HEK293T (cell line): ENCODE data around the gene MAF.

Experiments used
- CTCF ChIA-PET: fragments of 350-600 bp; formaldehyde crosslinking; extraction: SDS; loops from one replicate; lab custom pipeline; 2021; ENCODE audit warnings: antibody characterized with exemption, inconsistent platforms; lab: Yijun Ruan, JAX
- POLR2A ChIA-PET: fragments of 350-600 bp; formaldehyde crosslinking; extraction: SDS; loops from one replicate; lab custom pipeline; 2020; ENCODE audit warnings: antibody characterized with exemption, inconsistent platforms; lab: Yijun Ruan, JAX
- DNase-seq: peaks from one replicate; pipeline ENCODE4 v3.0.0; 2012; ENCODE audit warnings: mixed read lengths; ENCODE audit errors: extremely low spot score
- ARNT ChIP-seq: fragments of 450-650 bp; IDR thresholded peaks from 2 replicates; pipeline ENCODE4 v1.6.1; 2017; ENCODE audit warnings: mild to moderate bottlenecking
- BHLHE40 ChIP-seq: fragments of 450-650 bp; IDR thresholded peaks from 2 replicates; pipeline ENCODE4 v1.6.1; 2016; ENCODE audit warnings: mild to moderate bottlenecking, moderate library complexity, borderline replicate concordance
- CTBP1 ChIP-seq: fragments of 450-650 bp; IDR thresholded peaks from 2 replicates; pipeline ENCODE4 v1.6.1; 2016; ENCODE audit warnings: borderline replicate concordance
- ELF4 ChIP-seq: fragments of 450-650 bp; IDR thresholded peaks from 2 replicates; pipeline ENCODE4 v1.6.1; 2017; ENCODE audit warnings: antibody characterized with exemption
- FOXA1 ChIP-seq: fragments of 450-650 bp; IDR thresholded peaks from 2 replicates; pipeline ENCODE4 v1.6.1; 2016; ENCODE audit warnings: mild to moderate bottlenecking
- FOXK2 ChIP-seq: fragments of 450-650 bp; IDR thresholded peaks from 2 replicates; pipeline ENCODE4 v1.6.1; 2016; ENCODE audit warnings: mild to moderate bottlenecking
- FOXM1 ChIP-seq: fragments of 450-650 bp; IDR thresholded peaks from 2 replicates; pipeline ENCODE4 v1.6.1; 2017; ENCODE audit warnings: mild to moderate bottlenecking, borderline replicate concordance
- HDGF ChIP-seq: fragments of 450-650 bp; IDR thresholded peaks from 2 replicates; pipeline ENCODE4 v1.6.1; 2017; ENCODE audit warnings: antibody characterized with exemption, borderline replicate concordance
- L3MBTL2 ChIP-seq: fragments of 450-650 bp; conservative IDR thresholded peaks from 2 replicates; pipeline ENCODE4 v1.6.1; 2016; ENCODE audit warnings: mild to moderate bottlenecking
- LEF1 ChIP-seq: fragments of 450-650 bp; IDR thresholded peaks from 2 replicates; pipeline ENCODE4 v1.6.1; 2017; ENCODE audit warnings: mild to moderate bottlenecking, borderline replicate concordance
- NFRKB ChIP-seq: fragments of 450-650 bp; IDR thresholded peaks from 2 replicates; pipeline ENCODE4 v1.6.1; 2016; ENCODE audit warnings: mild to moderate bottlenecking, moderate library complexity
- PKNOX1 ChIP-seq: fragments of 450-650 bp; IDR thresholded peaks from 2 replicates; pipeline ENCODE4 v1.6.1; 2016
- SP1 ChIP-seq: fragments of 450-650 bp; IDR thresholded peaks from 2 replicates; pipeline ENCODE4 v1.6.1; 2017
- SUZ12 ChIP-seq: fragments of 450-650 bp; IDR thresholded peaks from 2 replicates; pipeline ENCODE4 v1.6.1; 2016; ENCODE audit warnings: mild to moderate bottlenecking
- TARDBP ChIP-seq: fragments of 450-650 bp; IDR thresholded peaks from 2 replicates; pipeline ENCODE4 v1.6.1; 2016
- ZNF384 ChIP-seq: fragments of 450-650 bp; IDR thresholded peaks from 2 replicates; pipeline ENCODE4 v1.6.1; 2016

Gene MAF

GRCh38 chr16:79582789-79583188 lies 17.7 kb downstream of the MAF start:
- TF ChIP-seq HDGF, result no peak
- no peak for TF ChIP-seq FOXA1
- DNase-seq, result no peak
- ChIA-PET CTCF (no interaction called here), POLR2A (no interaction called here)

GRCh38 chr16:79580453-79581191 lies 19.9 kb downstream of the MAF start:
- ChIA-PET POLR2A (no interaction called here), CTCF (no interaction called here)
- TF ChIP-seq LEF1 (no peak), PKNOX1 (no peak), SP1 (no peak), NFRKB (no peak), FOXA1 (no peak), ZNF384 (no peak), HDGF (no peak), FOXM1 (no peak), L3MBTL2 (no peak), SUZ12 (no peak), FOXK2 (no peak), BHLHE40 (no peak), ELF4 (no peak), TARDBP (no peak)
- DNase-seq, result no peak

- TF ChIP-seq FOXK2 (no peak), ELF4 (no peak)
- ChIA-PET POLR2A (no interaction called here), CTCF (no interaction called here)
- DNase-seq, result no peak
These were observed 23.9 kb downstream of the MAF start for GRCh38 chr16:79576602-79577001.

GRCh38 chr16:79573884-79574283 lies 26.7 kb downstream of the MAF start:
- TF ChIP-seq ELF4 (no peak), L3MBTL2 (no peak), ZNF384 (no peak)
- ChIA-PET CTCF (no interaction called here), POLR2A (no interaction called here)
- no peak for DNase-seq

- ChIA-PET POLR2A (no interaction called here), CTCF (no interaction called here)
- no peak for TF ChIP-seq L3MBTL2
- TF ChIP-seq ARNT, result no peak
- no peak for TF ChIP-seq SP1
- TF ChIP-seq ELF4, result no peak
- no peak for TF ChIP-seq HDGF
- TF ChIP-seq FOXK2, result no peak
- TF ChIP-seq ZNF384, result no peak
- no peak for TF ChIP-seq FOXA1
- TF ChIP-seq SUZ12, result no peak
- TF ChIP-seq LEF1, result no peak
- no peak for TF ChIP-seq FOXM1
- TF ChIP-seq PKNOX1, result no peak
- no peak for TF ChIP-seq NFRKB
- no peak for TF ChIP-seq BHLHE40
- no peak for TF ChIP-seq TARDBP
- TF ChIP-seq CTBP1, result no peak
- no peak for DNase-seq
These were observed 27.5 kb downstream of the MAF start for GRCh38 chr16:79573071-79573470.

GRCh38 chr16:79571903-79572535 lies 28.5 kb downstream of the MAF start:
- no peak for DNase-seq
- CTCF ChIA-PET, result no interaction called here
- TF ChIP-seq SUZ12 (no peak), ELF4 (no peak), SP1 (no peak), FOXA1 (no peak)
- POLR2A ChIA-PET, result interaction anchor here (0.7 kb wide), 1 partner anchor 12 kb away, joined by 3 read pairs; no protein-coding TSS in a partner anchor

- no peak for DNase-seq
- POLR2A ChIA-PET, result interaction anchor here (0.7 kb wide), 1 partner anchor 13 kb away, joined by 3 read pairs; no protein-coding TSS in a partner anchor
- no peak for TF ChIP-seq ELF4
- TF ChIP-seq SUZ12, result no peak
- TF ChIP-seq TARDBP, result no peak
- TF ChIP-seq FOXK2, result no peak
- no peak for TF ChIP-seq ARNT
- TF ChIP-seq HDGF, result no peak
- no peak for TF ChIP-seq CTBP1
- TF ChIP-seq PKNOX1, result no peak
- TF ChIP-seq SP1, result no peak
- no peak for TF ChIP-seq LEF1
- no peak for TF ChIP-seq ZNF384
- no peak for TF ChIP-seq FOXM1
- TF ChIP-seq BHLHE40, result no peak
- TF ChIP-seq L3MBTL2, result no peak
- no peak for TF ChIP-seq NFRKB
- no peak for TF ChIP-seq FOXA1
- CTCF ChIA-PET, result no interaction called here
These were observed 29.3 kb downstream of the MAF start for GRCh38 chr16:79571065-79571902.
